ENCODE results near the gene ACSS3. TPM values are rescaled to one million over a fixed set of nuclear protein-coding genes. Genes with fewer than 3 reads are reported as not detected.

The ACSS3 gene, protein sequence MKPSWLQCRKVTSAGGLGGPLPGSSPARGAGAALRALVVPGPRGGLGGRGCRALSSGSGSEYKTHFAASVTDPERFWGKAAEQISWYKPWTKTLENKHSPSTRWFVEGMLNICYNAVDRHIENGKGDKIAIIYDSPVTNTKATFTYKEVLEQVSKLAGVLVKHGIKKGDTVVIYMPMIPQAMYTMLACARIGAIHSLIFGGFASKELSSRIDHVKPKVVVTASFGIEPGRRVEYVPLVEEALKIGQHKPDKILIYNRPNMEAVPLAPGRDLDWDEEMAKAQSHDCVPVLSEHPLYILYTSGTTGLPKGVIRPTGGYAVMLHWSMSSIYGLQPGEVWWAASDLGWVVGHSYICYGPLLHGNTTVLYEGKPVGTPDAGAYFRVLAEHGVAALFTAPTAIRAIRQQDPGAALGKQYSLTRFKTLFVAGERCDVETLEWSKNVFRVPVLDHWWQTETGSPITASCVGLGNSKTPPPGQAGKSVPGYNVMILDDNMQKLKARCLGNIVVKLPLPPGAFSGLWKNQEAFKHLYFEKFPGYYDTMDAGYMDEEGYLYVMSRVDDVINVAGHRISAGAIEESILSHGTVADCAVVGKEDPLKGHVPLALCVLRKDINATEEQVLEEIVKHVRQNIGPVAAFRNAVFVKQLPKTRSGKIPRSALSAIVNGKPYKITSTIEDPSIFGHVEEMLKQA
- 6.2 and 8.9 TPM in 2 replicates for total RNA-seq

DNA sequence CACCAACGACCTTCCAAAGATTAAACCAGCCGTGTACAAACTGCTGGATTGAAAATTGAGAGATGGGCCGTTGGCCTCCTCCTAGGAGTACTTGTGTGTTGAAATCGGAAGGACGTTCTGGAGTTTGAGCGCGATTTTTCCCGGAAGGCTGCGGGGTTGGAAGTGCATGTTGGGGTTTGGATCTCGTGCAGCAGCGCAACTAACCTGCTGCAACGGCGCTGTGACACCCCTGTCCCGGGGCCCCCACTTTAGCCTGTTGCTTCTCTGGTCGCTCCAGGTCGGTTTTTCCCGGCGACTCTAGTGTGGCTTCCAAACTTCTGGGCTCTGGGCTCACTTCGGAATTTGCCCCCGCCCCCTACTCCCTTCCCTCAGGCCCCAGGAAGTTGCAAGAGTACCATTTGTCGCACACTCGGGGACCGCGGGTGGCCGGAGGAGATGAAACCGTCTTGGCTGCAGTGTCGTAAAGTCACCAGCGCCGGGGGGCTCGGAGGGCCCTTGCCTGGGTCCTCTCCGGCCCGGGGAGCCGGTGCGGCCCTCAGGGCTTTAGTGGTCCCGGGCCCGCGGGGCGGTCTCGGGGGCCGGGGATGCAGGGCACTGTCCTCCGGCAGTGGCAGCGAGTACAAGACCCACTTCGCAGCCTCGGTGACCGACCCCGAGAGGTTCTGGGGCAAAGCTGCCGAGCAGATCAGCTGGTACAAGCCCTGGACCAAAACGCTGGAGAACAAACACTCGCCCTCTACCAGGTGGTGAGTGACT lies at the start of gene ACSS3:
ACSS3 (plus strand) TSS at position 394 of the 756 bp plus-strand sequence; CDS start at position 436, 42 bp downstream.

Other genes with a start within 250 kb of the ACSS3 start
- 9.9 and 40.4 TPM in 2 replicates for gene LIN7A, start 140.1 kb upstream of the ACSS3 start, total RNA-seq